H1 (cell line): ENCODE data around the gene SH3BP2. TPM values are rescaled to one million over a fixed set of nuclear protein-coding genes. Genes with fewer than 3 reads are reported as not detected.

ENCODE experiments used
- CHD7 ChIP-seq: fragments of 300-600 bp; sonication (generic); IDR thresholded peaks from 2 replicates; pipeline ENCODE4 v1.7.1; 2012; ENCODE audit warnings: low read length, moderate library complexity, mild to moderate bottlenecking, inconsistent platforms; ENCODE audit not compliant: insufficient replicate concordance
- E2F6 ChIP-seq: IDR thresholded peaks from 2 replicates; pipeline ENCODE4 v1.6.1; 2012; ENCODE audit warnings: inconsistent platforms
- MAFK ChIP-seq: IDR thresholded peaks from 2 replicates; pipeline ENCODE4 v1.6.1; 2012; ENCODE audit warnings: low read depth, mild to moderate bottlenecking, improper control_type of control experiment, low read length
- SP4 ChIP-seq: IDR thresholded peaks from 2 replicates; pipeline ENCODE4 v1.6.1; 2012; ENCODE audit warnings: low read length, inconsistent platforms
- TAF1 ChIP-seq: IDR thresholded peaks from 2 replicates; pipeline ENCODE4 v1.6.1; 2011; ENCODE audit warnings: mild to moderate bottlenecking, low read depth, low read length
- polyA plus RNA-seq, 7 experiments: library from polyadenylated mRNA; depleted of rRNA in 3 of 7; stranded (reverse) in 5 of 7; unstranded in 2 of 7; fragments of >200 nt in 5 of 7; fragments of 200-250 nt in 2 of 7; gene quantifications; 1 replicate in 5 of 7; 2 replicates in 1 of 7; 4 replicates in 1 of 7; pipeline versions ENCODE4 v1.2.1 to v1.2.3, GENCODE V29; 2011 to 2013; ENCODE audit warnings: missing spikeins in 2 of 7, mixed read lengths in 2 of 7
- total RNA-seq: library from RNA; stranded (reverse); fragmentation: NEBNext Ultra II Directional; extraction: Animal tissue kit (Norgen Biotek cat#: 25700); gene quantifications from 2 replicates; pipeline ENCODE4 v1.2.1, GENCODE V29; 2021

SH3BP2 gene
- total and polyA plus RNA-seq, 2 of the 8 experiments (the other 6 are each of a cell fraction or from before 2014, with no cell fraction given), result 27.4 to 31.4 TPM

- TF ChIP-seq CHD7, result no peak
- no peak for TF ChIP-seq SP4
- no peak for TF ChIP-seq MAFK
- no peak for TF ChIP-seq E2F6
- no peak for TF ChIP-seq TAF1
Measured at GRCh38 chr4:2790583-2791517, 2.0 kb upstream of the SH3BP2 start (continued).
